Measurements from ENCODE around the gene TTC33. TPM values are rescaled to one million over a fixed set of nuclear protein-coding genes. Genes with fewer than 3 reads are reported as not detected.
A peak's percentile ranks its signal among the peaks of the same experiment; 100 is the strongest.
"Not testable (repeated sequence)": the region's sequence is repeated elsewhere in the genome, so short reads cannot be mapped to it uniquely, and the experiment has no call there.

Gene TTC33
- total and polyA plus RNA-seq, 4 donors, result 5.3 to 30.5 (median 7.8) TPM

DNA sequence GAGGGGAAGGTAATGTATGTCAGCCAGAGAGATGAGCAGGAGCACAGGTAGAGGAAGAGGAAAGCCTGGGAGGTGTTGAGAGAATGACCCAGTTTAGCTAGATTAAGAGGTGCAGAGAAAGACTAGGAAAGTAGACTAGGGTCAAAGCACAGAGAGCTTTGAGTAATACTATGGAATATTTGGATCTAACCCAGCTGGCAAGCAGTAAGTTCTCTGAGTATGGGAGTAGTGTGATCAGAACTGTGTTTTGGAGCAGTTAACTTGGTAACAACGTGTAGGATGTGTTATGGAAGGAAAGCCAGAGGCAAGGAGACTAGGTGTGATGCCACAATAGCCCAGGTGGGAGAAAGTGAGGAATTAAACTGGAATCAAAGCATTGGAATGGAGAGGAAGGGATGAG is 160.9 kb downstream of the TTC33 start:
- Histone ChIP-seq H3K36me3 (ENCODE audit: control insufficient read depth in 4 of 4, insufficient read depth in 4 of 4, low read length in 4 of 4) (no peaks in the 10 kb centered on the region), H3K27ac (ENCODE audit: low read depth in 1 of 2, low read length in 1 of 2) (no peak overlapping the region), H3K4me3 (no peak overlapping the region), H3K9me3 (ENCODE audit: control insufficient read depth in 4 of 4, insufficient read depth in 3 of 4, low read length in 3 of 4) (peaks cover 0 to 2% (median 0%) of the 10 kb centered on the region in 4 donors), H3K4me1 (ENCODE audit: control insufficient read depth in 5 of 5, insufficient read depth in 5 of 5, low read length in 5 of 5) (peaks cover 0 to 6% (median 0%) of the 10 kb centered on the region in 5 donors), H3K9ac (ENCODE audit: insufficient read depth in 1 of 2, low read length in 2 of 2) (no peak overlapping the region), H3K27me3 (ENCODE audit: control insufficient read depth in 3 of 3, insufficient read depth in 3 of 3, low read length in 2 of 3) (no peaks in the 10 kb centered on the region)
- 44 to 75% methylated on average over 1 of the region's 1 CpG for WGBS, 2 donors
- no peak for ATAC-seq (ENCODE audit: insufficient read depth, low FRiP score)
- peak in 2 of 3 donors; percentile 74 to 82 for DNase-seq
- TF ChIP-seq, protein P1, sequence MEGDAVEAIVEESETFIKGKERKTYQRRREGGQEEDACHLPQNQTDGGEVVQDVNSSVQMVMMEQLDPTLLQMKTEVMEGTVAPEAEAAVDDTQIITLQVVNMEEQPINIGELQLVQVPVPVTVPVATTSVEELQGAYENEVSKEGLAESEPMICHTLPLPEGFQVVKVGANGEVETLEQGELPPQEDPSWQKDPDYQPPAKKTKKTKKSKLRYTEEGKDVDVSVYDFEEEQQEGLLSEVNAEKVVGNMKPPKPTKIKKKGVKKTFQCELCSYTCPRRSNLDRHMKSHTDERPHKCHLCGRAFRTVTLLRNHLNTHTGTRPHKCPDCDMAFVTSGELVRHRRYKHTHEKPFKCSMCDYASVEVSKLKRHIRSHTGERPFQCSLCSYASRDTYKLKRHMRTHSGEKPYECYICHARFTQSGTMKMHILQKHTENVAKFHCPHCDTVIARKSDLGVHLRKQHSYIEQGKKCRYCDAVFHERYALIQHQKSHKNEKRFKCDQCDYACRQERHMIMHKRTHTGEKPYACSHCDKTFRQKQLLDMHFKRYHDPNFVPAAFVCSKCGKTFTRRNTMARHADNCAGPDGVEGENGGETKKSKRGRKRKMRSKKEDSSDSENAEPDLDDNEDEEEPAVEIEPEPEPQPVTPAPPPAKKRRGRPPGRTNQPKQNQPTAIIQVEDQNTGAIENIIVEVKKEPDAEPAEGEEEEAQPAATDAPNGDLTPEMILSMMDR (IDR thresholded peaks at IDR 0.05; ENCODE audit: control extremely low read depth, extremely low read depth), result no peak

DNA sequence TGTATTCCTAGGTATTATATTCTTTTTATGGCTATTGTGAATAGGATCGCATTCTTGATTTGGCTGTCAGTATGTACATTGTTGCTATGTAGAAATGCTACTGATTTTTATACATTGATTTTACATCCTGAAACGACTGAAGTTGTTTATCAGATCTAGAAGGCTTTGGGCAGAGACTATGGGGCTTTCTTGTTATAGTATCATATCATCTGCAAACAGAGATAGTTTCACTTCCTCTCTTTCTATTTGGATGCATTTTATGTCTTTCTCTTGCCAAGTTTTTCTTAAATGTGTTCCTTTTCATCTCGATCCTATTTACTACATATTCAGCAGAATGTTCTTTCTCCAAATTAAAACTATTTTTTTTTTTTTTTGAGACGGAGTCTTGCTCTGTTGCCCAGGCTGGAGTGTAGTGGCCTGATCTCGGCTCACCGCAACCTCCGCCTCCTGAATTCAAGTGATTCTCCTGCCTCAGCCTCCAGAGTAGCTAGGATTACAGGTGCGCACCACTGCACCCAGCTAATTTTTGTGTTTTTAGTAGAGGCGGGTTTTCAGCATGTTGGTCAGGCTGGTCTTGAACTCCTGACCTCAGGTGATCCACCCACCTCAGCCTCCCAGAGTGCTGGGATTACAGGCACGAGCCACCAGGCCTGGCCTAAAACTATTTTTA is 163.9 kb downstream of the TTC33 start:
- H3K9me3 ChIP-seq (ENCODE audit: control insufficient read depth in 4 of 4, insufficient read depth in 3 of 4, low read length in 3 of 4); H3K36me3 ChIP-seq (ENCODE audit: control insufficient read depth in 4 of 4, insufficient read depth in 4 of 4, low read length in 4 of 4); ATAC-seq (ENCODE audit: insufficient read depth, low FRiP score); H3K4me1 ChIP-seq (ENCODE audit: control insufficient read depth in 5 of 5, insufficient read depth in 5 of 5, low read length in 5 of 5); H3K9ac ChIP-seq (ENCODE audit: insufficient read depth in 1 of 2, low read length in 2 of 2); H3K27me3 ChIP-seq (ENCODE audit: control insufficient read depth in 3 of 3, insufficient read depth in 3 of 3, low read length in 2 of 3); H3K4me3 ChIP-seq; H3K27ac ChIP-seq (ENCODE audit: low read depth in 1 of 2, low read length in 1 of 2): not testable (repeated sequence)
- DNase-seq, result peak in 1 of 3 donors; percentile 44
- 73 to 74% methylated on average over 10 of the region's 10 CpGs for WGBS, 2 donors

DNA sequence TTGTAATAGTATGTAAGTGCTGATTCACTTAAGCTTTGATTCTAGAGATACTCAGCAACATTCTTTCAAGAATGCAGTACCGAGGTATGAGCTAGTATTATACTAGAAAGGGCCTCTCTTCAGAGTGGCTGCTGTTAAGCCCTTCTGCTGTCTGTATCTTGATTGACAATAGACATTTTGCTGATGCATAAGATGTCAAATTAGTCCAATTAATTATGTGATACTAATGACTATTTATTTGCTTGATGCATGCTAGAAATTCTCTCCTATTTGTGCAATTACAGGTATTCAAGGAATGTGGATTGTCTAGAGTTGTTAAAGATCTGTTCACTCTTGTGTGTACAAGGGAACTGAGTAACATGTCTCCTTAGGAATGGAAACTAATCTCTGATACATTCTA is 168.4 kb downstream of the TTC33 start:
- DNase-seq, result no peak

DNA sequence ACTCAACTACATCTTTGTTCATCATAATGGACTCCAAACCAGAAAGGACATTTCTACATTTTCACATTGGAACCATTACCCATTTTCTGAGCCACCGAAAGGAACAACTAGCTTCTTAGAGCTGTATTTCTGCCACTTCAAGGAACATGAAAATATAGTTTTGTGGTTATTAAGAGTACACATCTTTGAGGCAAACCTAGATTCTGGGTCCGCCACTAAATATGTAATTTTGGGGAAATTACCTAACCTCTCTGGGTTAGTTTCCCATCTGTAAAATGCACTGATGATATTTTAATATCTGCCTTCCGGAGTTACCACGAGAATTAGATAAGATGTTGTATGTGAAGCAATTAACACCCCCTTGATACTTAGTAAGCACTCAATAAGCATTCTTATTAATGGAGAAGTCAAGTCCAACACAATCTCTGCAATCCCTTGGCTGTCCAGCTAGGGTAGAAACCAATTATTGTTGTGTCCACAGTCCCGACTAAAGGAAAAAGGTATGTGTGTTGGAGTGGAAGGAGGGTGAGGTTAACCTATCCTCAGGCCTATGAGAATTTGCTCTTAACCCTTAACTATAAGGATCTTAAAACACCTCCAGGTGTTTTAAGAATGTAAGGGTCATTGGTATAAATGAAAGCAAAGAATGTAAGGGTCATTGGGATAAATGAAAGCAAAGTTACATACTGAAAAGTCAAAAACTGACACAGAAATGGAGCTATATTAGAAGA is 170.1 kb downstream of the TTC33 start:
- H3K36me3 ChIP-seq (ENCODE audit: control insufficient read depth in 4 of 4, insufficient read depth in 4 of 4, low read length in 4 of 4), result no peaks in the 10 kb centered on the region
- TF ChIP-seq, protein P1 (IDR thresholded peaks at IDR 0.05; ENCODE audit: control extremely low read depth, extremely low read depth), result no peak
- 68 to 77% methylated on average over 5 of the region's 5 CpGs for WGBS, 2 donors
- no peaks in the 10 kb centered on the region for H3K4me1 ChIP-seq (ENCODE audit: control insufficient read depth in 5 of 5, insufficient read depth in 5 of 5, low read length in 5 of 5)
- no peak overlapping the region for H3K9ac ChIP-seq (ENCODE audit: insufficient read depth in 1 of 2, low read length in 2 of 2)
- no peak overlapping the region for H3K4me3 ChIP-seq
- H3K9me3 ChIP-seq (ENCODE audit: control insufficient read depth in 4 of 4, insufficient read depth in 3 of 4, low read length in 3 of 4), result no peaks in the 10 kb centered on the region
- H3K27me3 ChIP-seq (ENCODE audit: control insufficient read depth in 3 of 3, insufficient read depth in 3 of 3, low read length in 2 of 3), result no peaks in the 10 kb centered on the region
- H3K27ac ChIP-seq (ENCODE audit: low read depth in 1 of 2, low read length in 1 of 2), result no peak overlapping the region
- no peak for DNase-seq
- no peak for ATAC-seq (ENCODE audit: insufficient read depth, low FRiP score)

More for the DNA sequence above, 168.4 kb downstream of the TTC33 start:
- Histone ChIP-seq H3K27me3 (ENCODE audit: control insufficient read depth in 3 of 3, insufficient read depth in 3 of 3, low read length in 2 of 3) (no peaks in the 10 kb centered on the region), H3K9me3 (ENCODE audit: control insufficient read depth in 4 of 4, insufficient read depth in 3 of 4, low read length in 3 of 4) (no peaks in the 10 kb centered on the region), H3K27ac (ENCODE audit: low read depth in 1 of 2, low read length in 1 of 2) (no peak overlapping the region), H3K36me3 (ENCODE audit: control insufficient read depth in 4 of 4, insufficient read depth in 4 of 4, low read length in 4 of 4) (no peaks in the 10 kb centered on the region), H3K9ac (ENCODE audit: insufficient read depth in 1 of 2, low read length in 2 of 2) (no peak overlapping the region), H3K4me1 (ENCODE audit: control insufficient read depth in 5 of 5, insufficient read depth in 5 of 5, low read length in 5 of 5) (no peaks in the 10 kb centered on the region), H3K4me3 (no peak overlapping the region)
- whole genome bisulfite sequencing, 2 donors, result 71 to 92% methylated on average over 1 of the region's 1 CpG
- TF ChIP-seq, protein P1 (IDR thresholded peaks at IDR 0.05; ENCODE audit: control extremely low read depth, extremely low read depth), result no peak
- ATAC-seq (ENCODE audit: insufficient read depth, low FRiP score), result no peak
